Activated effector memory CD4-positive, alpha-beta T cell treated with Interleukin-2 at 50 U/mL for 16 hours (primary cell): ENCODE measurements around the gene RPL27A.
"Not testable (repeated sequence)": the region's sequence is repeated elsewhere in the genome, so short reads cannot be mapped to it uniquely, and the experiment has no call there.

Source experiments
- DNase-seq: peaks from one replicate; pipeline ENCODE4 v3.0.0-alpha.2; 2020

The RPL27A gene

DNA sequence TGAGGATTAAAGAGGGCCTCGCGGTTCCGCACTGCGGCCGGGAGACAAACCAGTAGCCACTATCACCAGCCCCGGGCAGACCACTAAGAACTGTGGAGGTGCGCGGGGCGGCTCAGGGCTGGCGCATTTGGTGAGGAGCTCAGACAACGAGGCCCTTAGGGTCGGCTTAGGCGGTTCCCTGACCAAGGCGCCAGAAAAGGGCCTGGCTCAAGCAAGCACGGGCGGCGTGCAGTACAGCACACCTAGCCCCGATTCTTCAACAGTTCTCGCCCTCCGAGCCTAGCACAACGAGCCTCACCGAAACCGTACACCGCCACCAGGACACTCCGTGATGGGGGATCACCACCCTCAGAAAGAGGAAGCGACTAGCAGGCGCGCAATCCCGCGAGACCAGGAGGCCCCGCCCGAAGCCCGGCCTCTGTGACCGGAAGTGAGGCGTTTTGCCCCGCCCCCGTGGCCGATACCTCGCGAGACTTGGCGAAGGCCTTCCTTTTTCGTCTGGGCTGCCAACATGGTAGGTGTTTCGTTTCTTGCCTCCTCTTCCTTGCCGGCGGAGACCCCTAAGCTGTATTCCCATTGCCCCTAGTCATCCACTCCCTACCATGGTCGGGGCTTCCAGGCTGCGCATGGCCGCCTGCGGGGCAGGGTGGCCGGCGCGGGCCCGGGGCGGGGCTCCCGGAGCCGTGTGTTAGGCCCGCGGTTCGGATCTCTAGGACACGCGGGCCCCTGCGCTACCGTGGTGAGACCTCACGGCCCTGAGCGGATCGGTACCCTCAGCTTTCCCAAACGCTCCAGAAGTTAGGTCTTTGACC, at the start of gene RPL27A, which contains the start of gene TRIM66:
TSS of gene RPL27A (plus strand) at position 490 of the 812 bp plus-strand sequence. CDS start at position 512, 22 bp downstream.
TSS of gene TRIM66 (minus strand) at position 363 of the 812 bp plus-strand sequence. CDS start 10,391 bp downstream, outside the sequence.
- DNase-seq: peak; percentile 98

DNA sequence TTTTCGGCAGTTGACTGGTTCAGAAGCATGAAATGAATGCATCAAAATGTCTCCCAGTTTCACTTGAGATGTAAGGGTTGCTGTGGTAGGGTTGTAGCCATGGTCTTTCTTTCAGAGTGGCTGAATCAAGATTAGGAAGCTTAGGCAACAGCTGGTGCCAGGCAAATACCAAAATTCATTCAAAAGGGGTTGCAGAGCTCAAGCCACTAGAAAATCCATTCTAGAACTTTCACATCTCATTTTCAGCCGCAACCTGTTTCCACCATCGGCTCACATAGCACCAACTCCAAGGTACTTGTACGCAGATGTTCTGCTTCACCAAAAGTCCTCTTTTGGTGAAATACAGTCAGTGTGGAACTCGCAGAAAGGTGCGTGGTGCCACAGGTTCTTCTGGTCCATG, 48.1 kb upstream of the RPL27A start:
- no peak for DNase-seq

DNA sequence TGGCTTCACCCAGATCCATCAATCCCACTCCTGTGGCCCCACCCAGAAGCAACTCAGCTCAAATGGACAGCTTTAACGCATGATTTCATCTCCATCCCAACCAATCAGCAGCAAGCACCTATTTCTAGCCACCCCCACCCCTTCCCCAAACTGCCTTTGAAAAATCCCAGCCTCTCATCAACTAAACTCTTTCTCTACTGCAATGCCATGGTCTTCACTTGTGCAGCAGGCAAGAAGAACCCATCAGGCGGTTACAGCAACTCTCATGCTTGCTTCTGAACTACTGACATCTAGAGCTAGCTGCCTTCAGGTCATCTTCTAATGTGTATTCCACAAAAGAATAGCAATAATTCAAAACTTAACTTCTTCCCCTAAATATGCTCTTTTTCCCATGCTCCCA, 46.5 kb upstream of the RPL27A start:
- DNase-seq: no peak

DNA sequence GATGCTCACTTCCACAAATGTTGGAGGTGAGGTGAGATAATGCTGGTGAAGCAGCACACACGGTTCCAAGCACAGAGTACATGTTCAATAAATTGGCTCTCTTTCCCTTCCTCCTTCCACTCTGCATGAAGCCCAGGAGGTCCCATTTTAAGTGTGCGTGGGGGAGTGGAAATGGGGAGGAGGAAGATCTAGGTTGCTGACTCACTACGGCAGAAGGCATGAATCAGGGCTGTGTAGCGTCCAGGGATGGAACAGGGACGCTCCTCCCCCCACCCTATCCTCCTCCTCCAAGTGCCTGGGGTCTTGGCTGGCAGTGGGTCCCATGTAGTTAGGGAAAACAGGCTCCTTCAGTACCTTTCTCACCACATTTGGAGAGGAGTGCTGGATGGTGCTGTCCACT, 44.3 kb upstream of the RPL27A start:
- DNase-seq: no peak

DNA sequence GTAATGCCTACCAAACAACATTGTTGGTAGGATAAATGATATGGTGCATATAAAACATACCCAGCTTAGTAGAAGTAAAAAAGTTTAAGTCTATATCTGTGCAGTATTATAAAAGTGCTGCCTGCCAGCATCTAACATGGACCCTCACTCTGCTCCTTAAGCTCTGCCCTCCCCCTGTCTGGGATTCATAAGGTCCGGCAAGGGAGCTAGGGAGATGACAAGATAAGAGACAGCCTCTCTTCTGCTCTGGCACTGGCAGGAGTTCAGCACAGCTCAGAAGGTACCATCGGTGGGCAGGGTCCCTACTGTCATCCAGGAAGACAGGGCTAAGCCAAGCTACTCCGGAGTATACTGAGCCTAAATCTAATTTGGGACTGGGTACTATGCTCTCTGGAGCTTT, 42.9 kb upstream of the RPL27A start:
- DNase-seq: no peak

DNA sequence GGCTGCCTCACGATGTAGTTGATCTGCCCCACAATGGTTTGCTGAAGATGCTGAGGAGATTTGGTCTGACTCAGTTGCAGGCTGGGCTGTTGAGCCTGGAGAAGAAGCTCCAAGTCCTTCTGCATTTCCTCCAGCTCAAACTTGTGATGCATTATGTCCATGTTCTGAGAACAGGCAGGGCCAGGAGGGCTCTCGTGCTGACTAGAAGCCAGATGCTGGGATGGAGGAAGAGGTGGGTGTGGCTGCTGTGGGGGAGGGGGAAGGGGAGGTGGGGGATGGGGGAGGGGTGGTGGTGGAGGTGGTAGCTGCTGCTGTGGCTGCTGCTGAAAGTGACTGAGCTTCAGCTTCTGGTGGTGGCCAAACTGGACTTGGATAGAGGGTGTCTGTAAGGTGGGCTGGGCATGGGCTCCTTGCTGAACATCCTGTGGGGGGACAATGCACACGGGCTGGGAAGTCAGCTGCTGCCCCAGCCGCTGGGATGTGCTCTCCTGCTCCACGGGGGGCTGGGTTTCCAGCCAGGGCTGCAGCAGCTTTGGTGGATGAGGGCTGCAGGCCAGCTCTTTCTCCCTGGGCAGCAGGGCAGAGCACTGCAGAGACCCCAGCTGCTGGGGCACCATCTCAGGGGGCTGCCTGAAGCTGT, 42.2 kb upstream of the RPL27A start:
- no peak for DNase-seq

DNA sequence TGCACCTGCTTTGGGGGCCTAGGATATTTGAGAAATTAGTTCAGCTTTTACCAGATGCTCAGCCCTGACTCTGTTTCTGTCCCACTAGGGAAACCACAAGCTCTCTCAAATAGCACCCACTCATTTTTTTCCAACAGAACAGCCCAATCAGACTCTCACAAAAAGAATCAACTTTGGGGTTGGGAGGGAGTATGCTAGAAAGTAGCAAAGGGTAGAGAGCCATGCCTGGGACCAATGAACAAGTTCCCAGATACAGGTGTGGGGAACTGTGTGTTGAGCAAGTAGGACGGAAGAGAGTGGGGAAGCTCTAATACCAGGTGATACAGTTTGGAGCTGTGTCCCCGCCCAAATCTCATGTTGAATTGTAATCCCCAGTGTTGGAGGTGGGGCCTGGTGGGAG, 41.3 kb upstream of the RPL27A start:
- DNase-seq: no peak

DNA sequence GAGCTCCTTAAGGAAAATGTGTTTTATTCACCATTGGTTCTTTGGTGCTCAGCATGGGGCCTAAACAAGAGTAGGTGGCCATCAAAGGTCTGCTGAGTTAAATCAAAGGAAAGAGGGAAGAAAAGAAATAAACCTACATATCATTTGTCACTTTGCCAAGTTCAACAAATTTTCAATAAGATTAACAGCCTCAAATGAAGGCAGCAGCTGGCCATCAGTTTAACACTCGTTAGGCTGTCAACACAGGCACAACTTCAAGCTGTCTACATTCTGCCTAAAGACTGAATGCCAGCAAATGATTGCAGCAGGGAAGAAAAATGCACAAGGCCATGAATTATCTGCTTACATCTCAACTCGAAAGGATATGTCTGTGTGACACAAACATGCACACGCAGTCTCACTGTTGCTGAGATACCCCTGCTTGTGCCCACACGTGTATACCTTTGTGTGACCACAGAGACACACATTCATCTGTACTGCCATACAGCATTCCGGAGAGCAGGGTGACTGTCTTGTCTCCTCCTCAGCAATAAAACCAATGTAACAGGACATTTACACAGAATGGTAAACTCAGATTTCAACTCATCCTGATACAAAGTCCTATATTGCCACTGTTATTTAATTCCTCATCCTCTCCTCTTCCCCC, 40.3 kb upstream of the RPL27A start:
- DNase-seq: no peak

DNA sequence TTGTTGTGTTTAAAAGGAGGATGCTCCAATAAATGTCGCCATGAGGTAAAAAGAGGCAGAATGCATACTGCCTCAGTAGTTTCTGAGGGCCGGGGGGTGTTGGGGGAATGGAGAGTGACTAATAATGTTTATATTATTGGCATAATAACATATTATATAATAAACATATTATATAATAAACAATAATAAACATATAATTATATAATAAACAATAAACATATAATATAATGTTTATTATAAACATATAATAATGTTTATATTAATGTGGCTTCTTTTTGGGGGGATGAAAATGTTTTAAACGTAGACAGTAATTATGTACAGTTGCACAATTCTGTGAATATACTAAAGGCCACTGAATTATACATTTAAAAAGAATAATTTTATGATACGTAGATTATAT, 35.7 kb upstream of the RPL27A start:
- no peak for DNase-seq

DNA sequence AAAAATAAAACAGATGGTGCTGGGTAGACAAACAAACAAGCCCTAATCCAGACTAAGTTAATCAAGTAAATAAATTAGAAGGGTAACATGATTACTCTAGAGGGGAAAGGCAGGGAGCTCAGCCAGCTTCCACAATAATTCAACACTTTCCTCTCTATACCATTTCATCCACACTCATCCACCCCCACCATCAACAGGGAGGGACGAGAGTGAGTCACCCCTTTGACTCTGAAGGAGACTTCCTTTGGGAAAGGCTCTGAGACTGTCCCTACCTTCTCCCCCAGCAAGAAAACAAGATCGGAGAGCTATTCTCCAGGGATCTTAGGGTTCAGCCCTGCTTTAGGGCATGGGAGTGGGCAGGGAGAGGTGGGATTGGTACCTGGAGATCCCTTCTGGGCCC, 33.2 kb upstream of the RPL27A start:
- DNase-seq: no peak

DNA sequence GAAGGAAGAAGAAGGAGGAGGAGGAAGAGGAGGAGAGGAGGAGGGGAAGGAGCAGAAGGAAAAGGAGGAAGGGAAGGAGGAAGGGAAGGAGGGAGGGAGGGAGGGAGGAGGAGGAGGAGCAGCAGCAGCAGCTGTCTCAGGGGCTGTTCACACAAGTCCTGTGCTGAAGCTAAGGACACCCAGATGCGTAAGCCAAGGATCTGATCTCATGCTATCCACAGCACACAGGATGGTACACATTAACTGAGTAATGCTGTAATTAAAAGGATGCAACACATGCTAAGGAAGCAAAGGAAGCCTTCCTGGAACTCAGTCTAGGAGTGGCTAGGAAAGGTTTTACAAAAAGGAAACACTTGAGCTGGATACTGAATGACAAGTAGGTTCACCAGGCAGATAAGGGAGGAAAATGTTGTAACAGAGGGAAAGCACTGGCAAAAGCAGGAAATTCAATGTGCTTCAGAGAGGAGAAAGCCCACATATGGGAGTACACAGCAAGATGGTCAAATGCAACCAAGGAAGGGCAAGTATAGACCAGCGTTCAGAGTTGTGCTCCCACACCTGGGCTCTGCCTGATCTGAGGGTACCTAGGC, 32.1 kb upstream of the RPL27A start:
- no peak for DNase-seq

DNA sequence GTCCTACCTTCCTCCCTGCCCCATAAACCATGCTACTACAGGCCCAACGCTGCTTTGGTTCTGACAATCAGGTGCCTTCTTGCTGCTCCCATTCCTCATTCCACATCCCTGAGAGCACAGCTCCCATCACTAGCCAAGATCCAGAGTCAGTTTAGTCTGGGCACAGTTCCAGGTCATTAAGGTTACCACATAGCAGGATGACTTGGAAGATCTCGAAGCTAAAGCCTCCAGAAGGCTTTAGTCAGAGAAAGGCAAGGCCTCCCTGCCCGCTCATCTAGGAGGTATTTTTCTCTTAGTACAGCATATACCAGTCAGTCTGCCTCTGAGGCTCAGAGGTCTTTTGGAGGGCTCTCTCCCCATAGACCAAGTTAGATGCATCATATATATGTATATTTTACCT, 30.5 kb upstream of the RPL27A start:
- no peak for DNase-seq

DNA sequence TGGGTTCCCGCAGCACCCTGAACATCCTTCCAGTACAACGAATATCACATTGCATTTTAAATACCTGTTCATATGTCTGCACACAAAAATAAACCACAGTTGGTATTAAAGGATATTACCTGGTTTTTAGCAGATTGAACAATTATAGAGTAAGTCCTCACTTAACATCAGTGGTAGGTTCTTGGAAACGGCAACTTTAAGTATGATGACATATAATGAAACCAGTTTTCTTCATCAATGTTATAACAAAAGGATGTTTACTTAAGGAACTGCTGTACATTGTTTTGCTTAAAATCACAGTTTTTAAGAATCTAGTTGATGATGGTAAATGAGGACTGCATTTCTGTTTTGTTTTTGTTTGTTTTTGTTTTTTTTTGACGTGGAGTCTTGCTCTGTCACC, 28.1 kb upstream of the RPL27A start:
- no peak for DNase-seq

DNA sequence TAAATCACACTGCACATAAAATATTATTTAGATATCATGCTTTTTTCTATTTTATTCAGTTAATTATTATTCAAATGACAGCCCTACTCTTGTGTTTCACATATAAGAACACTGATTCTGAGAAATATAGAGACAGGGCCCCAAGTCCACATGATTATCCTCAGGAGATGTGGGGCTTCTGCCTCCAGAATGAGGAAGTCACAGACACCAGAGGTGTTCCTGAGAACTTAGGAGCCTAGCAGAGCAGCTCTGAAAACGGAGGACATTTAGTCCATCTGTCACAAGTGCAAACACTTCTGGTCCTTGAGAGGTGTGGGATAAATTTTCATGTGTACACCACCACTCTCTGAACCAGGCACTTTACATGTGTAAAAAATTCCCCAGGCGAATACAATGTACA, 26.3 kb upstream of the RPL27A start:
- DNase-seq: no peak

DNA sequence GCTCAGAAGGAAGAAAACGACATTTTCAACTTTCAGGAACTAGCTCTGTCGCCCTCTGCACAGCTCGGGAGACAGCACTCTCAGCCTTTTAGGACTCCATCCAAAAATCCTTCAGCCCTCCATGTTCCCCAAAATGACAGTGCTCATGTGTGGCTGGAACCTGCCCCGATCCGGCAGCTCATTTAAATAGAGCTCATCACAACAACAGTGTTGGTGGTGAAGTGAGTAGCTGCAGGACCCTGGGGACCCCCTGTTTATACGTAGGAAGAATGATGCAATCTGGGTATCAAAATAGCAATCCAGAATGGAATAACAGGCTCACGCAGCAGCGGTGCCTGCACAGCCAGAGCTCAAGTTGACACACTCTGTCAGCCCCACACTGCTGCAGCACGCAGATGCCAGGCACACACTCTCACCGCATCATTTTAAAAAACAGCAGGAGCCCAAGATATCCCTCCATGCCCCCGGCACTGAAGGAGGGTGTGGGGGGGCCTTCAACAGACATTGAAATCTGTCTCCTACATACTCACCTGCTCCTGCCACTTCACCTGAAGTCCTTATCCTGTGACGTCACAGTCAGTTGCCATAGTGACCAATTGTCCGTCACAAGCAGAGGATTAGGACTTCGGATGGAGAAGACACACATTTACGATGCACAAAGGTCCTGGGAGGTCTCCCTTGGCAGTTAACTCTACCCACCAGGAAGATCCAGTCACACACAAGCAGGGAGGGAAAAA, 24.1 kb upstream of the RPL27A start:
- no peak for DNase-seq

DNA sequence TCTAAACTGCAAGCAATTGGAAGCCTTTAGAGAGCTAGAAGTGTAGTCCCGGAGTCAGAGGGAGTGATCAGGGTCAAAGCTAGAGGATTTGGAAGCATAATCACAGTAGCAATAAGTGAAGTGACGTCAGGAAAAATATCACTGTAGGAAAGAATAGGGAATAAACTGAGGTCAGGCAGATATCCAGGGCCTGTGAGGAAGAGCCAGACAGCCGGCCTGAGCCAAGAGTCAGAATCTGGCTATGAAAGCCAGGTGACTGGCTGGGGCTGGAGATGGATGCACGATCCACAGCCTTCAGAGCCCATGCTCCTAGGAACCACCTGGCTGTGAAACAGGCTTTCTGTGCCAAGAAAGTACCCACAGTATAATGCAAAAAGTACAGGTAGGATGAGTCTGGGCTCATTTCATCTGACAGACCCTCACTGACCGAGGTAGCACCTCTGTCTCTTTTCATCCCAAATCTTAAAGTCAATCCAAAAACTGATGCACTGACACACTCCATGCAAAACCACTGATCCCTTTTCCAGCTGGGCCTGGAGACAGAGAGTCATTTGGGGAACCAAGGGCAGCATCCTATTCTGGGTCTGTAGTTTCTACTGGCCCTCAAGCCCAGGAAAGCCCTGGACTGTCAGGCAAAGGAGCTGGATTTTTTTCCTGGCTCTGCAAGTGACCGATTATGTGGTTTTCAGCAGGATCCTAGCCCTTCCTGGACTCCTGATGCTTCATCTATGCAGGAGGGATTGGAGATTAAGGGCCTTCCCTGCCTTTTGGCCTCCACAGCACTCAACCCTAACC, 21.4 kb upstream of the RPL27A start:
- DNase-seq: no peak

DNA sequence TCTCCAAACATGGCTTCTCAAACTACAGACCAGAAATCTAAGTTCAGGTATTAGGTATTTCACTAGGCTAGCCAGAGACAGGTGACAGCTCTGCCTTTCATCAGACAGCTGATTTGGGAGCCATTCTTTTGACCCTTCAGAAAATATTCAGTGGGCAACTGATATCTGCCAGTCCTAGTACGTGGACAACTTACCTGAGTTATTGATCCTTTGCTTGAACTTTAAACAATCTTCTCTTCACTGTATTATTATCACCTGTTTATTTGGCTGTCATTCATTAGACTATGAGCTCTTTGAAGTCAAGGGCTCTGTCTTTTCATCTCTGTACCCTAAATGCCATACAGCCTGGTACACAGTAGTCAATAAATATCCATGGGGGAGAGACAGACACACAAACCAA, 17.4 kb upstream of the RPL27A start:
- DNase-seq: no peak

DNA sequence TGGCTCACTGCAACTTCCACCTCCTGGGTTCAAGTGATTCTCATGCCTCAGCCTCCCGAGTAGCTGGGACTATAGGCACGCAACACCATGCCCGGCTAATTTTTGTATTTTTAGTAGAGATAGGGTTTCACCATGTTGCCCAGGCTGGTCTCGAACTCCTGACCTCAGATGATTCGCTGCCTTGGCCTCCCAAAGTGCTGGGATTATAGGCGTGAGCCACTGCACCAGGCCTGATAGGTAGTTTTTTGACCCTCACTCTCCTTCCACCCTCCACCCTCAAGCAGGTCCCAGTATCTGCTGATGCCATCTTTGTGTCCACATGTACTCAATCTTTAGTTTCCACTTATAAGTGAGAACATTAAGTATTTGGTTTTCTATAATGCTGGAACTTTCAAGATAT, 12.5 kb upstream of the RPL27A start:
- DNase-seq: not testable (repeated sequence)

DNA sequence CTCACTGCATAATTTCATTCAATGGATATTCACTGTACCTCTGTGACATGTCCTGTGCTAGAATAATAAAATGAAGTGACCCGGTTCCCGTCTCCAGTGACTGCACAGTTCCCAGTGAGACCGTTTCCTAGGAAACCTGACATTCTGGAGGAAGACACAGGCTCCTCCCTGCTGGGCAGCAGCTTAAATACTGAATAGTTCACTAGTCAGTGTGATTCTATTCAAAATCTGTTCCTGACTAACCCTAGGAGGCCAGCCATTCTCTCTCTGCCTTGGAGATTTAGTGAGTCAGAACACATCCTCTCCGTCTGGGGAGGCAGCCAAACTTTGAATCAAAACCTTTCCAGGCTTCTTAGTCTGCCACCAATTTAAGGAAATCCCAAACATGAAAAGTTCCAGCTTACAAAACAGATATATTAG, 11.4 kb upstream of the RPL27A start:
- DNase-seq: no peak

DNA sequence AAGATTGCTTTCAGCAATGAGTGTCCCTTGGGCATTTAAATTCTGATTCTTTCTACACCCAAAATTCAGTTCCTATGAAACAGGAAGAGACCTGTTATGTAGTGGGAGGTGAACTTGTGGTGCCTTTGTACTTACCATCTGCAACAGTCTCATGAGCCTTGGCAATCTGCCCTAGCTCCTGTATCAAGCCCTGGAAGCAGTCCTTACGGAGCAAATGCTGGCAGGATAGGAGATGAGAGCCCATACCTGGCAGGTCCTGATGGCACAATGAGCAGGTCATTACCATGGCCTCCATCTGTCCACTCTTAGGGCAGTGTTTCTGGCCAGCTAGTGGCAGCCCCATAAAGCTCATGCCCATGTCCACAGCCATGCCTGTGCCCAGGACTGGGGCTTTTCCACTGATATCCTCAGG, 10.9 kb upstream of the RPL27A start:
- DNase-seq: no peak

DNA sequence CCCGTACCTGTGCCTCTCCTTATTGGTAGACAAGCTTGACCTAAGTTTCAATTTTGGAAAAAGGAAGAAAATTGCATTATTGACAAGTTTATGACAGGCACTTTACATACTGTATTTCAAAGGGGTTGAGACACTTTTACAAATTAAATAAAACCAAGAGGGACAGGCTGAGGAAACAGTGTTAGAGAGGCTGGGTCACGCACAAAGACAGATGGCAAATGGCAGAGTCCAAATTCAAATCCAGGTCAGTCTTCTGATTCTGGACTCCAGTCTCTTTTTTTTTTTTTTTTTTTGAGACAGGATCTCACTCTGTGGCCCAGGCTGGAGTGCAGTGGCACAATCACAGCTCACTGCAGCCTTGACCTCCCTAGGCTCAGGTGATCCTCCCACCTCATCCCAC, 10.2 kb upstream of the RPL27A start:
- DNase-seq: no peak

DNA sequence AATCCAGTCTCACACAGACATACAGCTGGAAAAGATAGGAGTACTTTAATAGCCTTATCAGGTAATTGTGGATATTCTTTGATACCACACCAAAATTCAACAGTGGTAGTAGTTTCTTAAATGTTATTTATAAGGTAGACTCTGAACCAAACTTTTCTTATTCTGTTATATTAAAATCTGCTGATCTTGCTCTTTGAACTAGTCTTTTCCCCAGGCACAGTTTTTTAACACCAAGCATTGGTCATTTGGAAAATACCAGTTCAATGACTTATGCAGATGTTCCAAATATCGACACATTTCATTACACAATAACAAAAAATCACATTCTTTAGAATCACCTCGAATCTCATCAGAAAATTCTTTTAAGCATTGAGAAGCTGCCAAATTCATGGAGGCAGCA, 7.7 kb upstream of the RPL27A start:
- no peak for DNase-seq
